Thyroid gland (tissue), 4 donors: ENCODE results near the gene OSBPL6. TPM values are rescaled to one million over a fixed set of nuclear protein-coding genes. Genes with fewer than 3 reads are reported as not detected.

ENCODE experiments used
- DNase-seq, 2 donors: peaks; one replicate each; pipeline ENCODE4 v3.0.0-alpha.2; 2019
- H3K27ac ChIP-seq, 3 donors: fragments of 200-600 bp; sonication (generic); 1 replicate in 2 of 3; 2 replicates in 1 of 3; pipeline ENCODE4 v1.5.1; 2016 to 2019; ENCODE audit warnings: mild to moderate bottlenecking in 1 of 3, moderate library complexity in 1 of 3
- H3K27me3 ChIP-seq: fragments of 200-600 bp; sonication (generic); one replicate; pipeline ENCODE4 v1.5.1; 2019
- H3K36me3 ChIP-seq, 2 donors: fragments of 200-600 bp; sonication (generic); one replicate each; pipeline ENCODE4 v1.5.1; 2016 to 2019
- H3K4me1 ChIP-seq, 2 donors: fragments of 200-600 bp; sonication (generic); one replicate each; pipeline ENCODE4 v1.5.1; 2017 to 2019
- H3K4me3 ChIP-seq, 3 donors: fragments of 200-600 bp; sonication (generic); replicated peaks in 1 of 3; 1 replicate in 2 of 3; 2 replicates in 1 of 3; pipeline ENCODE4 v1.5.1; 2016; ENCODE audit warnings: mild to moderate bottlenecking in 1 of 3
- H3K9me3 ChIP-seq: fragments of 200-600 bp; sonication (generic); one replicate; pipeline ENCODE4 v1.5.1; 2017
- POLR2A ChIP-seq, 2 donors: fragments of 450-650 bp; IDR thresholded peaks; one replicate each; pipeline ENCODE4 v1.6.1; 2017; ENCODE audit warnings: antibody characterized with exemption in 2 of 2, mild to moderate bottlenecking in 2 of 2, moderate library complexity in 1 of 2
- WGBS, 2 donors: methylation state at CpG; one replicate each; pipeline ENCODE4 v1.1.5; 2017; 5-methylcytosine and 5-hydroxymethylcytosine counted together
- intact Hi-C: fragments of 100-400 bp; cut with DNase I; formaldehyde crosslinking; loops from one replicate; pipeline ENCODE4 v1.15.1; 2023
- total RNA-seq, 4 donors: library from RNA; depleted of rRNA; stranded (reverse); fragments of >200 nt; gene quantifications; one replicate each; pipeline ENCODE4 v1.2.3, GENCODE V29; 2016
- TF ChIP-seq, protein P1 (sequence below), 6 experiments: fragments of 200-600 bp in 3 of 6; fragments of 450-650 bp in 3 of 6; sonication (generic) in 3 of 6; IDR thresholded peaks; one replicate each; pipeline ENCODE4 v1.5.1; 2016 to 2019; ENCODE audit warnings: antibody characterized with exemption in 6 of 6, mild to moderate bottlenecking in 2 of 6, inconsistent platforms in 1 of 6, moderate library complexity in 1 of 6

Gene OSBPL6
- total RNA-seq, 4 donors from 2014 or later, result 2.1 to 5.3 (median 3.2) TPM

DNA sequence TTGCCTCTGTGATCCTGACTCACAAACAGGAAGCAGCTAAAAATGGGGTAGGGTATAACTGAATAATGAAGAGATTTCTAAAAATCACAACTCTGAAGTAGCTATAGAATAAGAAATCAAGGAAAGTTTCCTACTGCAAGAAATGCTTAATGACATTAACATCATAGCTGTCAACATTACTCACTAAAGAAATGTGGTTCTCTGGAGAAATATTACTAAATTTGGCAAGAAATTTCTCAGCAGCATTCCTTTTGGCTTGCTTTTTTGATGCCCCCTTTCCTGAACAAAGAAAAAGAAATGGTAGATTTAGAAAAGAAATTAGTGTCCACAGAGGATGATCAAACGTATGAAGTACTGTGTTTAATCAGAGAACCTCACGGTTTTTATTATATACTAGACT is 247.1 kb downstream of the OSBPL6 start:
- TF ChIP-seq POLR2A (IDR thresholded peaks at IDR 0.05), result no peak
- TF ChIP-seq, protein P1, sequence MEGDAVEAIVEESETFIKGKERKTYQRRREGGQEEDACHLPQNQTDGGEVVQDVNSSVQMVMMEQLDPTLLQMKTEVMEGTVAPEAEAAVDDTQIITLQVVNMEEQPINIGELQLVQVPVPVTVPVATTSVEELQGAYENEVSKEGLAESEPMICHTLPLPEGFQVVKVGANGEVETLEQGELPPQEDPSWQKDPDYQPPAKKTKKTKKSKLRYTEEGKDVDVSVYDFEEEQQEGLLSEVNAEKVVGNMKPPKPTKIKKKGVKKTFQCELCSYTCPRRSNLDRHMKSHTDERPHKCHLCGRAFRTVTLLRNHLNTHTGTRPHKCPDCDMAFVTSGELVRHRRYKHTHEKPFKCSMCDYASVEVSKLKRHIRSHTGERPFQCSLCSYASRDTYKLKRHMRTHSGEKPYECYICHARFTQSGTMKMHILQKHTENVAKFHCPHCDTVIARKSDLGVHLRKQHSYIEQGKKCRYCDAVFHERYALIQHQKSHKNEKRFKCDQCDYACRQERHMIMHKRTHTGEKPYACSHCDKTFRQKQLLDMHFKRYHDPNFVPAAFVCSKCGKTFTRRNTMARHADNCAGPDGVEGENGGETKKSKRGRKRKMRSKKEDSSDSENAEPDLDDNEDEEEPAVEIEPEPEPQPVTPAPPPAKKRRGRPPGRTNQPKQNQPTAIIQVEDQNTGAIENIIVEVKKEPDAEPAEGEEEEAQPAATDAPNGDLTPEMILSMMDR (IDR thresholded peaks at IDR 0.05), result no peak
- no peaks in the 10 kb centered on the region for H3K4me1 ChIP-seq
- H3K36me3 ChIP-seq, result peaks cover 27 to 45% of the 10 kb centered on the region in 2 donors
- H3K9me3 ChIP-seq, result no peaks in the 10 kb centered on the region
- no peak overlapping the region for H3K27ac ChIP-seq
- H3K4me3 ChIP-seq, result no peak overlapping the region
- H3K27me3 ChIP-seq, result no peaks in the 10 kb centered on the region
- no peak for DNase-seq
- WGBS, 2 donors, result 94 to 95% methylated on average over 2 of the region's 2 CpGs
- intact Hi-C loops, result no loop called here

DNA sequence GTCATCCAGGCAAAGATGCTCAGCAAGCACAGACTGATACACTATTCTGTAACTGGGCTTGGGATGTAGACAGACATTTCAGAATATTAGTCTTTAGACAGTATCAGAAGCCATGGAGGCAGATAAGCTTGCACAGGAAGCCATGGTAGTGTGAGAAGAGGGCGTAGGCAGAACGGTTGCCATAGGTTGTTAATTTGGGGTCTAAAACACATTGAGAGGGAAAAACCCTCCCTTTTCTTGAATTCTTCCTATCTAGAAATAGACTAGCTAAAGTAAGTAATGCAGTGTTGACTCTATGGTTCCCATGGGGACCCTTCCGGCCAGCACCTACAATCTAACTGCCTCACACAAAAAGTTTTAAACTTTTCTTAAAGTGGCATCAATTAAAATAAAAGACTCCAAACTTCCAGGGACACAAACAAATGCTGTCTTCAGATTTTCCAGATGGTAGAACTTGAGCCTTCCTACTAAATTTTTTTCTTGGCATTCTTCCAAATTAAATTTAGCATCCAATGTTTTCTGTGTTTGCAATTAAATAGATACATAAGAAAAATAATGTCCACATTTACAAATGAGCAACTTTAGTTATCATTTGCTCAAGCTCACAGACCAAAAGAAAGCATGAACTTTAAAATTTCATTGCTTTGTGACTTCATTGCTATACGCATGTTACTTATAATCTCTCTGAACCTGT is 254.8 kb downstream of the OSBPL6 start:
- peaks cover 11 to 20% of the 10 kb centered on the region in 2 donors for H3K4me1 ChIP-seq
- H3K4me3 ChIP-seq, result peak overlapping the region in 1 of 3 donors; percentile 75
- peak overlapping the region in 1 of 3 donors; percentile 32 for H3K27ac ChIP-seq
- 83 to 86% methylated on average over 4 of the region's 4 CpGs for WGBS, 2 donors
- H3K27me3 ChIP-seq, result no peaks in the 10 kb centered on the region
- intact Hi-C loops, result no loop called here
- H3K9me3 ChIP-seq, result no peaks in the 10 kb centered on the region
- H3K36me3 ChIP-seq, result peaks cover 10 to 11% of the 10 kb centered on the region in 2 donors
- TF ChIP-seq, protein P1 (IDR thresholded peaks at IDR 0.05), result no peak
- TF ChIP-seq POLR2A (IDR thresholded peaks at IDR 0.05), result no peak
- no peak for DNase-seq

DNA sequence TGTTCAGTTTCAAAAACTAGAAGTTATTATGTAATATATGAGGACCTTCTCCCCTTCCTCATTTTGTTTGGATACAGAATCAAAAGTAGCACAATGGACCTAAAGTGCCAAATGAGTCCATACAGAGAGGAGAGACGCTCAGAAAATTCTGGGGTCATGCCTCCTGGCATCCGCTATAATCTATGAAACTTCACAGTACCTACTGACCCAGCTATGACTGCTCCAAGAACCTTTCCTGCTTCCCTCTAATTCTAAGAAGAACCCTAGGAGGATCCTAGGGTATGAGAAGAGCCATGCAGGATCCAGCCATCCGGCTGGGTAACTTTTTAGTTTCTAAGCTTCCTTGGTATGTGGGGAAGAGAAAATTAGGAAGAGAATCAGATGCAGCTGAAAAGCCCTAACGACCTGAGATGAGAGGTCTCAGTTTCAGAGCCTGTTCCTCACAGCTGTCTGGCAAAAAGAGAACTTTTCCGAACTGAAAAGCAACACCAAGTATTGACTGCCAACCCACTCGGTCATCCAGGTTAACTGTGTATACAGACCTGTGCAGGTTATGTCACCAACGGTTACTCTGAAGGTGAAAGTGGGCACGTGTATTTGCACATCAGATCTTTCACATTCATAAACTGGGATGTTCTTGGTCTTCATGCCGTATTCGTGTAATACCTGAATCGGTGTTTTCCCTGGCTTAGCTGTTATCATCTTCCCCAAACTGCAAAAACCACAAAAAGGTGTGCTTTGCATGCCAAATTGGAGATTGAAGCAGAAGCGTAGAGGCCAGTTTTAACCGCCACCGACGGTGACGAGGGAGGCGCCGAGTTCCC is 255.6 kb downstream of the OSBPL6 start:
- peaks cover 5 to 9% of the 10 kb centered on the region in 2 donors for H3K36me3 ChIP-seq
- peak overlapping the region; percentile 75 to 81 (median 81) for H3K4me3 ChIP-seq
- WGBS, 2 donors, result 6% methylated on average over 18 of the region's 18 CpGs
- H3K27me3 ChIP-seq, result no peaks in the 10 kb centered on the region
- peak; percentile 53 to 56 for DNase-seq
- TF ChIP-seq POLR2A (IDR thresholded peaks at IDR 0.05), result no peak
- TF ChIP-seq, protein P1 (IDR thresholded peaks at IDR 0.05), result no peak
- intact Hi-C loops, result no loop called here
- peaks cover 11 to 20% of the 10 kb centered on the region in 2 donors for H3K4me1 ChIP-seq
- peak overlapping the region; percentile 96 to 99 (median 96) for H3K27ac ChIP-seq
- no peaks in the 10 kb centered on the region for H3K9me3 ChIP-seq

DNA sequence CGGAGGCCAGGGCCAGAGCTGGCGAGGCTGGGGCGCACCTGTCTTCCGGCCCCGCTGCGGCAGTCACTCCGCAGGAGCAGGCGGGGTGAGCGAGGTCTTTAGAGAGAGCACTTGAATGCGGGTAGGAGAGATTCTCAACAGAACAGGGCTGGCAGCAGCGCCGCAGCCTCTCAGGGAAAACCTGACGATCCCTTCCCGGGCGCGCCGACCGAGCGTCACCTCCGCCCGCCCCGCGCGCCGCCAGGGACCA is 256.1 kb downstream of the OSBPL6 start:
- WGBS, 2 donors, result 0% methylated on average over 19 to 22 of the region's 25 CpGs
- H3K36me3 ChIP-seq, result peaks cover 0 to 4% of the 10 kb centered on the region in 2 donors
- peak overlapping the region; percentile 96 to 99 (median 96) for H3K27ac ChIP-seq
- DNase-seq, result peak in 1 of 2 donors; percentile 85
- TF ChIP-seq POLR2A (IDR thresholded peaks at IDR 0.05), result peak in 1 of 2 donors; percentile 27
- TF ChIP-seq, protein P1 (IDR thresholded peaks at IDR 0.05), result no peak
- H3K9me3 ChIP-seq, result no peaks in the 10 kb centered on the region
- H3K4me3 ChIP-seq, result peak overlapping the region; percentile 75 to 81 (median 81)
- peaks cover 11 to 20% of the 10 kb centered on the region in 2 donors for H3K4me1 ChIP-seq
- H3K27me3 ChIP-seq, result no peaks in the 10 kb centered on the region
- intact Hi-C loops, result no loop called here
